22Rv1 (cell line): ENCODE results near the gene DET1.

Source experiments
- CTCF ChIP-seq: fragments of 450-650 bp; IDR thresholded peaks from 2 replicates; pipeline ENCODE4 v1.5.1; 2017; ENCODE audit warnings: mild to moderate bottlenecking
- ZFX ChIP-seq: fragments of 450-650 bp; IDR thresholded peaks from 2 replicates; pipeline ENCODE4 v1.6.1; 2017; ENCODE audit warnings: antibody characterized with exemption, borderline replicate concordance

DNA sequence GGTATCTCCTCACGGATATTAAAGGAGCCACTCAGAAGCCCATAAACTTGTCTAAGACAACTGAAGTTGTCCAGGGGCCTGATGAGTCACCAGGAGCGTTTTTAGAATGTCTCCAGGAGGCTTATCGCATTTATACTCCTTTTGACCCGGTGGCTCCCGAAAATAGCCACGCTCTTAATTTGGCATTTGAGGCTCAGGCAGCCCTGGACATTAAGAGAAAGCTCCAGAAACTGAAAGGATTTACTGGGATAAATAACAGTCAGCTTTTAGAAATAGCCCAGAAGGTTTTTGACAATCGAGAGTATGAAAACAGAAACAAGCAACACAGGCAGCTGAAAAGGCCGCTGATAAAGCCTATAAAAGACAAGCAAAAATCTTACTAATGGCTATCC is 4.1 kb downstream of the DET1 start:
- no peak for TF ChIP-seq CTCF
- no peak for TF ChIP-seq ZFX
